ENCODE results near the gene PPDPF. TPM values are rescaled to one million over a fixed set of nuclear protein-coding genes. Genes with fewer than 3 reads are reported as not detected.

Gene PPDPF
- total RNA-seq, 1 donor from 2014 or later: 21.9 TPM

- Histone ChIP-seq H3K4me3 (ENCODE audit: low read depth, low read length) (peak overlapping the region; percentile 53), H3K27me3 (ENCODE audit: control insufficient read depth, insufficient read depth, low read length) (no peaks in the 10 kb centered on the region), H3K36me3 (ENCODE audit: control insufficient read depth, insufficient read depth, low read length) (peaks cover 1% of the 10 kb centered on the region)
- FAIRE-seq (no peak), DNase-seq (ENCODE audit: low read depth) (peak; percentile 44)
- TF ChIP-seq CTCF (IDR thresholded peaks at IDR 0.05; ENCODE audit: insufficient read depth, low read length, severe bottlenecking): no peak
Measured at GRCh38 chr20:63536241-63536977, 15.8 kb downstream of the PPDPF start.

GRCh38 chr20:63536997-63537524 lies 16.5 kb downstream of the PPDPF start, which contains the start of gene PTK6:
Gene PTK6, minus strand, starts transcription at chr20:63537376. Its CDS starts 62 bp downstream, at chr20:63537314.
- no peak for TF ChIP-seq CTCF (IDR thresholded peaks at IDR 0.05; ENCODE audit: insufficient read depth, low read length, severe bottlenecking)
- Histone ChIP-seq H3K27me3 (ENCODE audit: control insufficient read depth, insufficient read depth, low read length) (no peaks in the 10 kb centered on the region), H3K4me3 (ENCODE audit: low read depth, low read length) (peak within 1 kb of the TSS; percentile 53), H3K36me3 (ENCODE audit: control insufficient read depth, insufficient read depth, low read length) (peaks cover 1% of the 10 kb centered on the region)
- FAIRE-seq: no peak
- peak; percentile 46 for DNase-seq (ENCODE audit: low read depth)

- peak; percentile 99 for TF ChIP-seq CTCF (IDR thresholded peaks at IDR 0.05; ENCODE audit: insufficient read depth, low read length, severe bottlenecking)
- peaks cover 1% of the 10 kb centered on the region for H3K36me3 ChIP-seq (ENCODE audit: control insufficient read depth, insufficient read depth, low read length)
- no peaks in the 10 kb centered on the region for H3K27me3 ChIP-seq (ENCODE audit: control insufficient read depth, insufficient read depth, low read length)
- H3K4me3 ChIP-seq (ENCODE audit: low read depth, low read length): peak overlapping the region; percentile 53
- DNase-seq (ENCODE audit: low read depth) (peak; percentile 90), FAIRE-seq (no peak)
Measured at GRCh38 chr20:63537525-63538203, 17.1 kb downstream of the PPDPF start.

- peaks cover 1% of the 10 kb centered on the region for H3K36me3 ChIP-seq (ENCODE audit: control insufficient read depth, insufficient read depth, low read length)
- H3K27me3 ChIP-seq (ENCODE audit: control insufficient read depth, insufficient read depth, low read length): no peaks in the 10 kb centered on the region
- no peak for TF ChIP-seq CTCF (IDR thresholded peaks at IDR 0.05; ENCODE audit: insufficient read depth, low read length, severe bottlenecking)
- no peak overlapping the region for H3K4me3 ChIP-seq (ENCODE audit: low read depth, low read length)
- DNase-seq (ENCODE audit: low read depth): peak; percentile 37
- FAIRE-seq: no peak
Measured at GRCh38 chr20:63538204-63539091, 17.9 kb downstream of the PPDPF start.

GRCh38 chr20:63539092-63539430 lies 18.5 kb downstream of the PPDPF start:
- FAIRE-seq (no peak), DNase-seq (ENCODE audit: low read depth) (no peak)
- Histone ChIP-seq H3K27me3 (ENCODE audit: control insufficient read depth, insufficient read depth, low read length) (no peaks in the 10 kb centered on the region), H3K4me3 (ENCODE audit: low read depth, low read length) (no peak overlapping the region), H3K36me3 (ENCODE audit: control insufficient read depth, insufficient read depth, low read length) (peaks cover 1% of the 10 kb centered on the region)
- no peak for TF ChIP-seq CTCF (IDR thresholded peaks at IDR 0.05; ENCODE audit: insufficient read depth, low read length, severe bottlenecking)
